GM06990 (cell line): ENCODE results near the gene SHISA7.

Experiments
- DNase-seq: peaks from one replicate; pipeline ENCODE4 v3.0.0-alpha.2; 2011; ENCODE audit not compliant: insufficient read length; ENCODE audit errors: extremely low read depth
- H3K27me3 ChIP-seq: replicated peaks from 2 replicates; pipeline ENCODE4 v1.6.0; 2011; ENCODE audit warnings: low read length; ENCODE audit not compliant: control insufficient read depth, insufficient read depth
- H3K36me3 ChIP-seq: 2 replicates; pipeline ENCODE4 v1.5.1; 2011; ENCODE audit warnings: low read length; ENCODE audit not compliant: control insufficient read depth, insufficient read depth
- H3K4me3 ChIP-seq: replicated peaks from 2 replicates; pipeline ENCODE4 v1.5.1; 2011; ENCODE audit warnings: low read depth, mild to moderate bottlenecking, control low read depth, low read length
- CTCF ChIP-seq: IDR thresholded peaks from 2 replicates; pipeline ENCODE4 v1.5.1; 2011; ENCODE audit warnings: low read length, control low read depth, mild to moderate bottlenecking, inconsistent platforms; ENCODE audit not compliant: insufficient read depth, poor library complexity, severe bottlenecking

Gene SHISA7

GRCh38 chr19:55382522-55383054 is 60.5 kb downstream of the SHISA7 start:
- DNase-seq, result no peak
- TF ChIP-seq CTCF, result no peak

GRCh38 chr19:55382013-55382412 is 61.1 kb downstream of the SHISA7 start:
- TF ChIP-seq CTCF, result no peak
- no peak for DNase-seq
- peaks cover 3% of the 10 kb centered on the region for H3K36me3 ChIP-seq
- no peak overlapping the region for H3K4me3 ChIP-seq
- H3K27me3 ChIP-seq, result no peaks in the 10 kb centered on the region

More at GRCh38 chr19:55382522-55383054, 60.5 kb downstream of the SHISA7 start:
- Histone ChIP-seq H3K27me3 (no peaks in the 10 kb centered on the region), H3K4me3 (no peak overlapping the region; the same call in 1 of the 2 replicates), H3K36me3 (peaks cover 9% of the 10 kb centered on the region)

GRCh38 chr19:55379174-55379573 is 63.9 kb downstream of the SHISA7 start:
- H3K4me3 ChIP-seq, result no peak overlapping the region
- no peaks in the 10 kb centered on the region for H3K27me3 ChIP-seq
- no peak for DNase-seq
- no peaks in the 10 kb centered on the region for H3K36me3 ChIP-seq
- TF ChIP-seq CTCF, result no peak
